ENCODE results near the gene MGAM2. TPM values are rescaled to one million over a fixed set of nuclear protein-coding genes. Genes with fewer than 3 reads are reported as not detected.

MGAM2 gene
- total RNA-seq, 1 experiment from 2014 or later: not detected

DNA sequence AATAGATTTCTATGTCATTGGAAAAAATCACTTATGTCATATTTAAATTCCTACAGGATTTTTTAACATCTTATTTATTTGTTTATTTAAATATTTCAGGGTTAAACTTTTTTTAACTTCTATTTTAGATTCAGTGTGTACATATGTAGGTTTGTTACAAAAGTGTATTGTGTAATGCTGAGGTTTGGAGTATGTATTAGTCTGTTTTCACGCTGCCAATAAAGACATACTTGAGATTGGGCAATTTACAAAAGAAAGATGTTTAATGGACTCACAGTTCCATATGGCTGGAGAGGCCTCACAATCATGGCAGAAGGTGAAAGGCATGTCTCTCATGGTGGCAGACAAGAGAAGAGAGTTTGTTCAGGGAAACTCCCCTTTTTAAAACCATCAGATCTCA is 65.4 kb downstream of the MGAM2 start:
- Histone ChIP-seq H3K4me1 (ENCODE audit: insufficient read depth, low read length, poor library complexity, severe bottlenecking) (no peaks in the 10 kb centered on the region), H3K9me3 (ENCODE audit: low read depth, low read length, poor library complexity, severe bottlenecking) (no peaks in the 10 kb centered on the region), H3K27ac (ENCODE audit: low read depth, low read length, poor library complexity, severe bottlenecking) (no peak overlapping the region), H3K36me3 (ENCODE audit: insufficient read depth, low read length, poor library complexity, severe bottlenecking) (no peaks in the 10 kb centered on the region), H3K4me3 (ENCODE audit: low read depth, low read length, poor library complexity, severe bottlenecking) (no peak overlapping the region), H3K27me3 (replicated peaks; ENCODE audit: insufficient read depth, low read depth, low read length, poor library complexity) (no peaks in the 10 kb centered on the region)
- BruUV-seq (replicated peaks): no TSS peak
- intact Hi-C loops (cut with micrococcal nuclease; ENCODE audit: unreplicated experiment): no loop called here
- DNase-seq (ENCODE audit: low spot score): no peak
- CTCF ChIA-PET: no interaction called here
- TF ChIP-seq EZH2 (IDR thresholded peaks at IDR 0.05; ENCODE audit: borderline replicate concordance, low read depth, low read length, poor library complexity, severe bottlenecking): no peak
- TF ChIP-seq, protein P1, sequence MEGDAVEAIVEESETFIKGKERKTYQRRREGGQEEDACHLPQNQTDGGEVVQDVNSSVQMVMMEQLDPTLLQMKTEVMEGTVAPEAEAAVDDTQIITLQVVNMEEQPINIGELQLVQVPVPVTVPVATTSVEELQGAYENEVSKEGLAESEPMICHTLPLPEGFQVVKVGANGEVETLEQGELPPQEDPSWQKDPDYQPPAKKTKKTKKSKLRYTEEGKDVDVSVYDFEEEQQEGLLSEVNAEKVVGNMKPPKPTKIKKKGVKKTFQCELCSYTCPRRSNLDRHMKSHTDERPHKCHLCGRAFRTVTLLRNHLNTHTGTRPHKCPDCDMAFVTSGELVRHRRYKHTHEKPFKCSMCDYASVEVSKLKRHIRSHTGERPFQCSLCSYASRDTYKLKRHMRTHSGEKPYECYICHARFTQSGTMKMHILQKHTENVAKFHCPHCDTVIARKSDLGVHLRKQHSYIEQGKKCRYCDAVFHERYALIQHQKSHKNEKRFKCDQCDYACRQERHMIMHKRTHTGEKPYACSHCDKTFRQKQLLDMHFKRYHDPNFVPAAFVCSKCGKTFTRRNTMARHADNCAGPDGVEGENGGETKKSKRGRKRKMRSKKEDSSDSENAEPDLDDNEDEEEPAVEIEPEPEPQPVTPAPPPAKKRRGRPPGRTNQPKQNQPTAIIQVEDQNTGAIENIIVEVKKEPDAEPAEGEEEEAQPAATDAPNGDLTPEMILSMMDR (conservative IDR thresholded peaks at IDR 0.05; ENCODE audit: low read depth, low read length): no peak
- POLR2A ChIA-PET (ENCODE audit: low non-redundant PET): no interaction called here

DNA sequence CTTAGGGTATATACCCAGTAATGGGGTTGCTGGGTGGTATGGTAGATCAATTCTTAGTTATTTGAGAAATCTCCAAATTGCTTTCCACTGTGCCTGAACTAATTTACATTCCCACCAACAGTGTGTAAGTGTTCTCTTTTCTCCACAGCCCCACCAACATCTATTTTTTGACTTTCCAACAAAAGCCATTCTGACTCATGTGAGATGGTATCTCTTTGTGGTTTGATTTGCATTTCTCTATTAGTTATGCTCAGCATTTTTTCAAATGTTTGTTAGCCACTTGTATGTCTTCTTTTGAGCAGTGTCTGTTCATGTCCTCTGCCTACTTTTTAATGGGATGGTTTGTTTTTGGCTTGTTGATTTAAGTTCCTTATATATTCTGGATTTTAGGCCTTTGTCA is 66.4 kb downstream of the MGAM2 start:
- Histone ChIP-seq H3K4me3 (ENCODE audit: low read depth, low read length, poor library complexity, severe bottlenecking) (no peak overlapping the region), H3K36me3 (ENCODE audit: insufficient read depth, low read length, poor library complexity, severe bottlenecking) (no peaks in the 10 kb centered on the region), H3K4me1 (ENCODE audit: insufficient read depth, low read length, poor library complexity, severe bottlenecking) (no peaks in the 10 kb centered on the region), H3K9me3 (ENCODE audit: low read depth, low read length, poor library complexity, severe bottlenecking) (no peaks in the 10 kb centered on the region), H3K27ac (ENCODE audit: low read depth, low read length, poor library complexity, severe bottlenecking) (no peak overlapping the region), H3K27me3 (replicated peaks; ENCODE audit: insufficient read depth, low read depth, low read length, poor library complexity) (no peaks in the 10 kb centered on the region)
- DNase-seq (ENCODE audit: low spot score): peak; percentile 34
- intact Hi-C loops (cut with micrococcal nuclease; ENCODE audit: unreplicated experiment): no loop called here
- no TSS peak for BruUV-seq (replicated peaks)
- no peak for TF ChIP-seq EZH2 (IDR thresholded peaks at IDR 0.05; ENCODE audit: borderline replicate concordance, low read depth, low read length, poor library complexity, severe bottlenecking)
- TF ChIP-seq, protein P1 (conservative IDR thresholded peaks at IDR 0.05; ENCODE audit: low read depth, low read length): no peak
- ChIA-PET POLR2A (ENCODE audit: low non-redundant PET) (no interaction called here), CTCF (no interaction called here)

DNA sequence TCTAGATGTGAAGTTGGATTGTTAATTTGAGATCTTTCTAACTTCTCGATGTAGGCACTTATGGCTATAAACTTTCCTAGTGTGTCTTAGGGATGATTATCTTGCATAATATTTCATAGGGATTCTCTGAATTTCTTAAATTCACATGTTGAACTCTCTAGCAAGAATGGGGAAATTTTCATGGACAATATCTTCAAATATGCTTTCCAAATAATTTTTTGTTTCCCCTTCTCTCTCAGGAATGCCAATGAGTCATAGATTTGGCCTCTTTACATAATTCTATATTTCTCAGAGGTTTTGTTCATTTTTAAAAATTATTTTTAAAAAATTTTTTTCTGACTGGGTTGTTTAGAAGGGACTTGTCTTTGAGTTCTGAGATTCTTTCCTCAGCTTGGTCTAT is 68.9 kb downstream of the MGAM2 start:
- no peak for TF ChIP-seq EZH2 (IDR thresholded peaks at IDR 0.05; ENCODE audit: borderline replicate concordance, low read depth, low read length, poor library complexity, severe bottlenecking)
- TF ChIP-seq, protein P1 (conservative IDR thresholded peaks at IDR 0.05; ENCODE audit: low read depth, low read length): no peak
- DNase-seq (ENCODE audit: low spot score): no peak
- Histone ChIP-seq H3K4me3 (ENCODE audit: low read depth, low read length, poor library complexity, severe bottlenecking) (no peak overlapping the region), H3K27me3 (replicated peaks; ENCODE audit: insufficient read depth, low read depth, low read length, poor library complexity) (no peaks in the 10 kb centered on the region), H3K36me3 (ENCODE audit: insufficient read depth, low read length, poor library complexity, severe bottlenecking) (no peaks in the 10 kb centered on the region), H3K9me3 (ENCODE audit: low read depth, low read length, poor library complexity, severe bottlenecking) (no peaks in the 10 kb centered on the region), H3K27ac (ENCODE audit: low read depth, low read length, poor library complexity, severe bottlenecking) (no peak overlapping the region), H3K4me1 (ENCODE audit: insufficient read depth, low read length, poor library complexity, severe bottlenecking) (no peaks in the 10 kb centered on the region)
- ChIA-PET POLR2A (ENCODE audit: low non-redundant PET) (no interaction called here), CTCF (no interaction called here)
- intact Hi-C loops (cut with micrococcal nuclease; ENCODE audit: unreplicated experiment): no loop called here
- BruUV-seq (replicated peaks): no TSS peak
